ENCODE data around the gene PDCD2L. TPM values are rescaled to one million over a fixed set of nuclear protein-coding genes. Genes with fewer than 3 reads are reported as not detected.

PDCD2L gene
- total and polyA plus RNA-seq, 10 of the 15 experiments (the other 5 are each of a cell fraction or from before 2014, with no cell fraction given), result 7.2 to 41.3 (median 26.9) TPM

DNA sequence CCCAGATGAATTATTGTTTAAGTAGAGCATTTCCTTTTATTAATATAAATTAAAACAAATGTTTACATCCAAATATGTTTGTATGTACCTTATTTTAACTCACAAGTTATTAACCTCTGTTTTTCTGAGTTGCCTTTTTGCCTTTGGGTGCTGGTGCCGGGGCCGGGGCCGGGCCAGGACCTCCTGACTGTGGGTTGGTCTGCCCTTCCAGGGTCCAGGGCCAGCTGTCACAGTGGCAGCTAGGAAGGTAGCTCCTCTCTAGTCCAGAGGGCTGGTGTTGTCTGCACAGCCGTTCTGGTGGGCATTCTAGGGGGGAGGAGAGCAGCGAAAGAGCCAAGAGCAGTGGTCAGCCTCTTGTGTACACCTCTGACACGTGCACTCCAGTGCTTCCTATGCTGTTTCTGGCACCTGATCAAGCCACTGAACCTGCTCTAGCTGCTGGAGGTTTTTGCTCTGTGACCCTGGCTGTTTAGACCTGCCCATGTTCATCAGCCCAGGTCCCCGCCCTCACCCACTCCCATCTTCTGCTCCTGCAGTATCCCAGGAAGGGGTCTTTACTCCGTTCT is 22.0 kb downstream of the PDCD2L start:
- no TSS peak for BruUV-seq (replicated peaks)
- no peak for DNase-seq (ENCODE audit: low read depth, low spot score)
- H3K4me1 ChIP-seq (ENCODE audit: control insufficient read depth, insufficient read depth, low read length), result no peaks in the 10 kb centered on the region
- no peak overlapping the region for H3K4me2 ChIP-seq (ENCODE audit: control insufficient read depth, insufficient read depth)
- ChIA-PET RAD21 (ENCODE audit: unreplicated experiment) (no interaction called here), CTCF (no interaction called here), SMC1A (ENCODE audit: uncharacterized antibody, unreplicated experiment) (interaction anchor here (0.7 kb wide), 1 partner anchor 75 kb away, joined by 3 read pairs; no protein-coding TSS in a partner anchor), POLR2A (interaction anchor here (1.2 kb wide), 1 partner anchor 21 kb away, joined by 5 read pairs; no protein-coding TSS in a partner anchor)
- no peak for TF ChIP-seq CREB1 (IDR thresholded peaks at IDR 0.05; ENCODE audit: low read depth)
- no peak for TF ChIP-seq EP300 (IDR thresholded peaks at IDR 0.05; ENCODE audit: borderline replicate concordance in 1 of 2, control insufficient read depth in 1 of 2, low read depth in 2 of 2, low read length in 2 of 2)
- TF ChIP-seq KDM1A (IDR thresholded peaks at IDR 0.05; ENCODE audit: borderline replicate concordance), result no peak
- no peak for TF ChIP-seq BCL11A (IDR thresholded peaks at IDR 0.05; ENCODE audit: low read depth, low read length)
- TF ChIP-seq CREM (IDR thresholded peaks at IDR 0.05; ENCODE audit: low read depth), result no peak
- TF ChIP-seq, protein P1, sequence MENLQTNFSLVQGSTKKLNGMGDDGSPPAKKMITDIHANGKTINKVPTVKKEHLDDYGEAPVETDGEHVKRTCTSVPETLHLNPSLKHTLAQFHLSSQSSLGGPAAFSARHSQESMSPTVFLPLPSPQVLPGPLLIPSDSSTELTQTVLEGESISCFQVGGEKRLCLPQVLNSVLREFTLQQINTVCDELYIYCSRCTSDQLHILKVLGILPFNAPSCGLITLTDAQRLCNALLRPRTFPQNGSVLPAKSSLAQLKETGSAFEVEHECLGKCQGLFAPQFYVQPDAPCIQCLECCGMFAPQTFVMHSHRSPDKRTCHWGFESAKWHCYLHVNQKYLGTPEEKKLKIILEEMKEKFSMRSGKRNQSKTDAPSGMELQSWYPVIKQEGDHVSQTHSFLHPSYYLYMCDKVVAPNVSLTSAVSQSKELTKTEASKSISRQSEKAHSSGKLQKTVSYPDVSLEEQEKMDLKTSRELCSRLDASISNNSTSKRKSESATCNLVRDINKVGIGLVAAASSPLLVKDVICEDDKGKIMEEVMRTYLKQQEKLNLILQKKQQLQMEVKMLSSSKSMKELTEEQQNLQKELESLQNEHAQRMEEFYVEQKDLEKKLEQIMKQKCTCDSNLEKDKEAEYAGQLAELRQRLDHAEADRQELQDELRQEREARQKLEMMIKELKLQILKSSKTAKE (IDR thresholded peaks at IDR 0.05; ENCODE audit: low read depth, poor library complexity, severe bottlenecking), result no peak
- TF ChIP-seq ZBED1 (IDR thresholded peaks at IDR 0.05; ENCODE audit: borderline replicate concordance), result no peak
- no peak for TF ChIP-seq RCOR1 (conservative IDR thresholded peaks at IDR 0.05; ENCODE audit: low read depth, low read length)
- TF ChIP-seq, protein P2, sequence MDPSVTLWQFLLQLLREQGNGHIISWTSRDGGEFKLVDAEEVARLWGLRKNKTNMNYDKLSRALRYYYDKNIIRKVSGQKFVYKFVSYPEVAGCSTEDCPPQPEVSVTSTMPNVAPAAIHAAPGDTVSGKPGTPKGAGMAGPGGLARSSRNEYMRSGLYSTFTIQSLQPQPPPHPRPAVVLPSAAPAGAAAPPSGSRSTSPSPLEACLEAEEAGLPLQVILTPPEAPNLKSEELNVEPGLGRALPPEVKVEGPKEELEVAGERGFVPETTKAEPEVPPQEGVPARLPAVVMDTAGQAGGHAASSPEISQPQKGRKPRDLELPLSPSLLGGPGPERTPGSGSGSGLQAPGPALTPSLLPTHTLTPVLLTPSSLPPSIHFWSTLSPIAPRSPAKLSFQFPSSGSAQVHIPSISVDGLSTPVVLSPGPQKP (IDR thresholded peaks at IDR 0.05; ENCODE audit: low read depth, low read length), result no peak
- no peak for TF ChIP-seq POU2F2 (IDR thresholded peaks at IDR 0.05; ENCODE audit: borderline replicate concordance, low read depth, low read length)
- TF ChIP-seq, protein P3, sequence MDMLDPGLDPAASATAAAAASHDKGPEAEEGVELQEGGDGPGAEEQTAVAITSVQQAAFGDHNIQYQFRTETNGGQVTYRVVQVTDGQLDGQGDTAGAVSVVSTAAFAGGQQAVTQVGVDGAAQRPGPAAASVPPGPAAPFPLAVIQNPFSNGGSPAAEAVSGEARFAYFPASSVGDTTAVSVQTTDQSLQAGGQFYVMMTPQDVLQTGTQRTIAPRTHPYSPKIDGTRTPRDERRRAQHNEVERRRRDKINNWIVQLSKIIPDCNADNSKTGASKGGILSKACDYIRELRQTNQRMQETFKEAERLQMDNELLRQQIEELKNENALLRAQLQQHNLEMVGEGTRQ (IDR thresholded peaks at IDR 0.05; ENCODE audit: borderline replicate concordance, low read depth, low read length), result no peak
- TF ChIP-seq LARP7 (IDR thresholded peaks at IDR 0.05), result no peak
- H3K4me3 ChIP-seq, result no peak overlapping the region
- intact Hi-C loops (cut with micrococcal nuclease; ENCODE audit: unreplicated experiment), result loop anchor here (10.0 kb wide), 1 partner anchor 241 kb away; no protein-coding TSS in a partner anchor
- H3K27me3 ChIP-seq (replicated peaks in 1 of 2; ENCODE audit: control insufficient read depth in 2 of 2, insufficient read depth in 2 of 2, low read length in 1 of 2), result no peaks in the 10 kb centered on the region
- WGBS (ENCODE audit: insufficient coverage, insufficient replicate concordance, low lambda C conversion rate, missing lambda C conversion rate), result 96% methylated on average over 8 of the region's 8 CpGs
- H3K79me2 ChIP-seq (ENCODE audit: control insufficient read depth, insufficient read depth, low read length), result peaks cover 30% of the 10 kb centered on the region
- no peaks in the 10 kb centered on the region for H3K9me3 ChIP-seq (replicated peaks; ENCODE audit: control insufficient read depth, insufficient read depth, low read length)
- in situ Hi-C loops (cut with MboI), result no loop called here
- no peak for ATAC-seq
- FAIRE-seq, result no peak
- no peak overlapping the region for H3K27ac ChIP-seq (ENCODE audit: control insufficient read depth, insufficient read depth)
- peaks cover 3 to 8% of the 10 kb centered on the region in 2 experiments for H3K36me3 ChIP-seq (ENCODE audit: control insufficient read depth in 2 of 2, insufficient read depth in 2 of 2, low read length in 1 of 2)
- no peaks in the 10 kb centered on the region; the same call in 1 of the 2 replicates for H4K20me1 ChIP-seq (ENCODE audit: control insufficient read depth, insufficient read depth)
- no peak overlapping the region for H3K9ac ChIP-seq (ENCODE audit: control insufficient read depth, insufficient read depth, low read length)
- no peak overlapping the region for H2AFZ ChIP-seq (ENCODE audit: control insufficient read depth, low read depth, low read length)
